Activated T-helper 17 cell treated with anti-CD3 and anti-CD28 coated beads, Interleukin-2, amount 50 U/mL, for 72 hours (primary cell): Measurements from ENCODE around the gene TUBB8. TPM values are rescaled to one million over a fixed set of nuclear protein-coding genes. Genes with fewer than 3 reads are reported as not detected.
A peak's percentile ranks its signal among the peaks of the same experiment; 100 is the strongest.
"Not testable (repeated sequence)": the region's sequence is repeated elsewhere in the genome, so short reads cannot be mapped to it uniquely, and the experiment has no call there.

Source experiments
- ATAC-seq: fragments of 150-1000 bp; cut with Tn5 transposase; replicated peaks from 2 replicates; pipeline ENCODE4 v1.10.0; 2021; ENCODE audit warnings: mild to moderate bottlenecking, moderate library complexity
- H3K27ac Mint-ChIP-seq: one replicate; pipeline ENCODE4 v1.8.0; 2022; ENCODE audit warnings: mixed read lengths
- H3K27me3 Mint-ChIP-seq: one replicate; pipeline ENCODE4 v1.8.0; 2022; ENCODE audit warnings: mixed read lengths
- H3K36me3 Mint-ChIP-seq: one replicate; pipeline ENCODE4 v1.8.0; 2022; ENCODE audit warnings: low read depth, mild to moderate bottlenecking, mixed read lengths
- H3K4me1 Mint-ChIP-seq: one replicate; pipeline ENCODE4 v1.8.0; 2022; ENCODE audit warnings: mixed read lengths
- H3K4me3 Mint-ChIP-seq: one replicate; pipeline ENCODE4 v1.8.0; 2022; ENCODE audit warnings: mild to moderate bottlenecking, mixed read lengths
- H3K9me3 Mint-ChIP-seq: one replicate; pipeline ENCODE4 v1.8.0; 2022; ENCODE audit warnings: mixed read lengths
- total RNA-seq, 2 donors: library from RNA; stranded (reverse); gene quantifications; one replicate each; pipeline ENCODE4 v1.2.3, GENCODE V29; 2022

TUBB8 gene
- total RNA-seq, 2 donors from 2014 or later = not detected

DNA sequence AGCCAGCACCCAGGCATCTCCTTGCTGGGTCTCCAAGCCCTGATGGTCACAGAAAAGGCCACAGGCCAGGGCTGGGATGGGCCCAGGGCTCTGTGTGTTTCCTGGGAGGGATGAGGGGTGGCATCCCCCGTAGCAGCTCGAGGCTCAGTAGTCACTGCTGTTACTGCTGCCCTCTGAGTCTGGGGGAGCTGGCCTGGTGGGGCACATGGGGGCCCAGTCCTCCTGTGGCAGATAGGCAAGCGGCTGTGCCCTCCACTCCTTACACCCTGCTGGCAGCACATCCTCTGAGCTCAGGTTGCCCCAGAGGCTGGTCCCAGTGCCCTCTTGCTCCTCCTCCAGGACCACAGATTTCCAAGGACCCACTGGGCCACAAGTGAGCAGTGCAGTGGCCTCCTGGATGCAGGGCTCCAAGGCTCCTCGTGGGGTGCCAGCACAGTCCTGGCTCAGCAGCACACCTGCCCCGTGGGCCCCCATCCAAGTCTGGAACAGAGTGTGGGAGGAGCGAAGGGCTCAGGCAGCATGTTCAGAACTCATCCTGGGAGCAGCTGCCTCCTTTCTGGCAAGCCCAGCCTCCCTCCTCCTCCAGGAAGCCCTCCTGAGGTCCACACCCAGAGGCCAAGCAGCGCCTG lies 31.5 kb upstream of the TUBB8 start:
- H3K4me3 Mint-ChIP-seq = no peak overlapping the region
- H3K36me3 Mint-ChIP-seq = no peaks in the 10 kb centered on the region
- H3K27ac Mint-ChIP-seq = no peak overlapping the region
- no peak for ATAC-seq
- H3K9me3 Mint-ChIP-seq = no peaks in the 10 kb centered on the region
- peaks cover 18% of the 10 kb centered on the region for H3K27me3 Mint-ChIP-seq
- no peaks in the 10 kb centered on the region for H3K4me1 Mint-ChIP-seq

DNA sequence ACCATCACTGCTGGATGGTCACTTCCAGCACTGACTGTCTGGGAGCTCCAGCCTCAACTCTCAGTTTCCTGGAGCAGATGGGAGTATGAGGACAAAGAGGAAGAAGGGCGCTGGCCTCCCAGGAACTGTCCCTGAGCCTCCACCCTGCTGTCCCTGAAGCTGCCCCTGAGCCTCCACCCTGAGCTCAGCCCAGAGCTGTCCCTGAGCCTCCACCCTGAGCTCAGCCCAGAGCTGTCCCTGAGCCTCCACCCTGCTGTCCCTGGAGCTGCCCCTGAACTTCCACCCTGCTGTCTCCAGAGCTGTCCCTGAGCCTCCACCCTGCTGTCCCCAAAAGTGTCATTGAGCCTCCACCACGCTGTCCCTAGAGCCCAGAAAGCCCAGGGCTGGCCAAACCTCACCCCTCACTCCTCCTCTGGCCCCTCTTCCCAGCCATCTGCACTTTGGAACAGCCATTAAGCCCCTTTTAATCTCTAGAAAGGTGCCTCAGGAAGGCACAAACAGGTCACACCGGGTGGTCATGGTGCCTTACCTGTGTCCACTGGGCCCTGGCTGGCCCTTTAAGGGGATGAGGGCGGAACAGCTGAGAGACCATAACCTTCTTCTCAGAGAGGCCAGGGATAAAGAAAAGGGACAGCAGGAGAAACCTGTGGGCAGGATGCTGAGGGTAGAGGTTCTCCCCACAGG lies 30.6 kb upstream of the TUBB8 start:
- H3K27ac Mint-ChIP-seq = no peak overlapping the region
- no peaks in the 10 kb centered on the region for H3K4me1 Mint-ChIP-seq
- peaks cover 18% of the 10 kb centered on the region for H3K27me3 Mint-ChIP-seq
- no peak overlapping the region for H3K4me3 Mint-ChIP-seq
- ATAC-seq = no peak
- no peaks in the 10 kb centered on the region for H3K36me3 Mint-ChIP-seq
- H3K9me3 Mint-ChIP-seq = no peaks in the 10 kb centered on the region

DNA sequence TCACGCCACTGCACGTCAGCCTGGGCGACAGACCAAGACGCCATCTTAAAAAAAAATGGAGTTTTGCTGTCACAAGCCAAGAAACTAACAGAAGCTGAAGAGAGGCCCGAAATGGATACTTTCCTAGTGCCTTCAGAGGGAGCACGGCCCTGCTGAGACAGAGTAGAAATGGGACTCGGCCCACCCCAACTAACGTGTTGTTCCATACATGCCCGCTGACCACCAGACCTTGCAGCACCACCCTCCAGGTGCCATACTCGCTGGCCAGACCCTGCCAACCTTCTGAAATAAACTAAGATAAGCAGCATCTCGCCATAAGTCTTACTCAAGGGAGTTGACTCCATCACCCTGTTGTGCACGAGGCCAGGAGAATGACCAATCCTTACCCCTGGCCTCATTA lies 29.5 kb upstream of the TUBB8 start:
- Mint-ChIP-seq H3K9me3 (no peaks in the 10 kb centered on the region), H3K27me3 (peaks cover 18% of the 10 kb centered on the region), H3K36me3 (no peaks in the 10 kb centered on the region), H3K4me1 (no peaks in the 10 kb centered on the region), H3K4me3 (no peak overlapping the region), H3K27ac (no peak overlapping the region)
- ATAC-seq = no peak

DNA sequence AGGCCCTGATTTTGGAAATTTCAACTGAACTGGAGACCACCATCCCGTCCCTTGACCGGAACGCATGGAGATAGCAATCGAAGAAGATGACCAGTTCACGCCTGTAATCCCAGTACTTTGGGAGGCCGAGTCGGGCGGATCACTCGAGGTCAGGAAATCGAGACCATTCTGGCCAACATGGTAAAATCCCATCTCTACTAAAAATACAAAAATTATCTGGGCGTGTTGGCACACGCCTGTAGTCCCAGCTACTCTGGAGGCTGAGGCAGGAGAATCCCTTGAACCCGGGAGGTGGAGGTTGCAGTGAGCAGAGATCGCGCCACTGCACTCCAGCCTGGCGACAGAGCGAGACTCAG lies 25.1 kb upstream of the TUBB8 start:
- not testable (repeated sequence) for H3K4me1 Mint-ChIP-seq, H3K27ac Mint-ChIP-seq, H3K36me3 Mint-ChIP-seq, ATAC-seq, H3K9me3 Mint-ChIP-seq, H3K27me3 Mint-ChIP-seq
- H3K4me3 Mint-ChIP-seq = peak overlapping the region; percentile 75

DNA sequence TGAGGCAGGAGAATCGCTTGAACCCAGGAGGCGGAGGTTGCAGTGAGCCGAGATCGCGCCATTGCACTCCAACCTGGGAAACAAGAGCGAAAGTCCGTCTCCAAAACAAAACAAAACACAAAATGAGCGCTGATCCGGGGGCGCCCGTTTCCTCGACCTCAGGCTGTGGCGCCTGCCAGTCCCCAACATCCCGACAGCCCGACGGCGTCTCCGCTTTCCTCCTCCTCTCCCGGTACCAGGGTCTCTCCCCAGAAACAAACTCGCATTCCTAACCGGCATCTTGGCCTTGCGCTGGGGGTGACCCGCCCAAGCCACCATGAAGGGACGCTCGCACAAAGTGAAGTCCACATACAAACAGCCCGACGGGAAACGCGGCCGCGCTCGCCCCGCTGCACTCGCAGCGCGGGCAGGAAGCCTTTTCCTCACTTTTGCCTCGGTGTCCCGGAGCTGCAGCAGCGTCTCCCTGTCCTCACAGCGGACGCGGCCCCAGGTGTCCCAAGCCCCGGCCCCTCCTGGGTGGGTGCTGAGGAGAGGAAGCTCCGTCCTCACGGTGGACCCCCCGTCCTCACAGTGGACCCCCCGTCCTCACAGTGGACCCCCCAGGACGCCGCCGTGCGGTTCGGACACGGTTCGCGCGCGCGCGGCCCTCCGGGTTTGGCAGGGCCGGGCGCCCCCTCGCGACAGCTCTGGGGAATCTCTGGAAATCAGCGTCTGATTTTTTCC lies 24.6 kb upstream of the TUBB8 start:
- peak overlapping the region; percentile 75 for H3K4me3 Mint-ChIP-seq
- H3K27me3 Mint-ChIP-seq, H3K36me3 Mint-ChIP-seq, H3K27ac Mint-ChIP-seq, H3K9me3 Mint-ChIP-seq, H3K4me1 Mint-ChIP-seq: not testable (repeated sequence)
- ATAC-seq = peak; percentile 62

DNA sequence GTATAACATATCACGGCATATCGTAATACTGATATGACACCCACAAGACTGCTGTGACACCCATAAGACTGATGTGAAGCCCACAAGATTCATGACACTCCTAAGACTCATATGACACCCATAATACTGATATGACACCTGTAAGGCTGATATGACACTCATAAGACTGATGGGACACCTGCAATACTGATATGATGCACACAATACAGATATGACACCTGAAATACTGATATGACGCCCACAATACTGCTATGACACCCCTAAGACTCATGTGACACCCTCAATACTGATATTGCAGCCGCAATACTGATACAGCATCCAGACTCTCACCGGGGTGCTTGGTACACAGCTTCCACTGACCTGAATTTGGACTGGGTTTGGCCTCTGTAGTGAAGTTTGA lies 19.1 kb upstream of the TUBB8 start:
- H3K36me3 Mint-ChIP-seq, H3K27ac Mint-ChIP-seq, H3K9me3 Mint-ChIP-seq, H3K4me3 Mint-ChIP-seq, H3K4me1 Mint-ChIP-seq: not testable (repeated sequence)
- peak; percentile 95 for ATAC-seq
- H3K27me3 Mint-ChIP-seq = peaks cover 18% of the 10 kb centered on the region

DNA sequence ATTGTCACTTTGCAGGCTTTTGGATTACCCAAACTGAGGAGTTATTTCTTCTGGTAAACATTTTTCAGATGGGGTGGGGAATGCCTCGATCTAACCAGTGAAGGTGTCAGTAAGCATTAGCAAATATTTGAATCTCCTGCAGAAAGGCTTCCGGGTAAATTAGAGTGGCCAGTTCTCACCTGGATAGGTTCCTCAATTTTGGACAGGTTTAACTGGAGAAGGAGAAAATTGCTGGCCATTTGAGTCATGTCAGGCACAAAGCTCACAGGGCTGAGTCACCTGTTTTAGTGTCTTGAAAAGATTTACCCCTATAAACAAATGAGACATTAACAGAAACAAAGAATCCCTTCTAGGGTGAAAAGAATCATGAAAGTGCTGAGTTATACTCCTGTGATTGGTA lies 830 bp upstream of the TUBB8 start:
- H3K9me3 Mint-ChIP-seq, H3K27me3 Mint-ChIP-seq, H3K4me3 Mint-ChIP-seq, H3K27ac Mint-ChIP-seq, H3K36me3 Mint-ChIP-seq, ATAC-seq, H3K4me1 Mint-ChIP-seq: not testable (repeated sequence)

DNA sequence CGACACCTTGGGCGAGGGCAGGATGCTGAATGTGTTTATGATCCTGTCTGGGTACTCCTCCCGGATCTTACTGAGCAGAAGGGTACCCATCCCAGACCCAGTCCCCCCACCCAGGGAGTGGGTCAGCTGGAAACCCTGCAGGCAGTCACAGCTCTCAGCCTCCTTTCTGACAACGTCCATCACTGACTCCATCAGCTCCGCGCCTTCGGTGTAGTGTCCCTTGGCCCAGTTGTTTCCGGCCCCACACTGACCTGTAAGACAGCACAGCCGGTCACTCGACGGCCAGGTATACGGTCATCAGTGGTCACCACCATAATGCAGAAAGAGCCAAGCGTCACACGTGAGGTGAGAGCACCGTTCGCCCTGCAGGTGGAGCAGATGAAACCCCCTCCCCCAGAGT lies 1.2 kb downstream of the TUBB8 start:
- not testable (repeated sequence) for H3K4me1 Mint-ChIP-seq, H3K4me3 Mint-ChIP-seq, ATAC-seq, H3K27ac Mint-ChIP-seq, H3K9me3 Mint-ChIP-seq, H3K27me3 Mint-ChIP-seq, H3K36me3 Mint-ChIP-seq

DNA sequence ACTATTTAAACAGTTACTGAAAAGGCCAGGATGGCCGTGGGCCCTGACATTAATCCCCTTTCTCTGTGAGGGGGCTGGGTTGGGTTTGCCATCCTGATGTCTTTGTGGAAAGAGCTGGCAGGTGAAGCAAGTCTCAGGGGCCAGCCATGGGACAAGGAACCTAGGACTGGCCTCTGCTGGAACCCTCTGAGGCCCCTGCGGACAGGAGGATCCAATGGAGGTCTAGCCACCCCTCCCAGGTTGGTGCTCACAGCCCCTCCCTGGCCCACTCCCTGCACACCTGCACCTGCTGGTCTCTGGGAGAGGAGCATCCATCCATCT lies 35.8 kb downstream of the TUBB8 start:
- not testable (repeated sequence) for H3K4me1 Mint-ChIP-seq, ATAC-seq, H3K4me3 Mint-ChIP-seq, H3K27ac Mint-ChIP-seq, H3K9me3 Mint-ChIP-seq, H3K27me3 Mint-ChIP-seq, H3K36me3 Mint-ChIP-seq

DNA sequence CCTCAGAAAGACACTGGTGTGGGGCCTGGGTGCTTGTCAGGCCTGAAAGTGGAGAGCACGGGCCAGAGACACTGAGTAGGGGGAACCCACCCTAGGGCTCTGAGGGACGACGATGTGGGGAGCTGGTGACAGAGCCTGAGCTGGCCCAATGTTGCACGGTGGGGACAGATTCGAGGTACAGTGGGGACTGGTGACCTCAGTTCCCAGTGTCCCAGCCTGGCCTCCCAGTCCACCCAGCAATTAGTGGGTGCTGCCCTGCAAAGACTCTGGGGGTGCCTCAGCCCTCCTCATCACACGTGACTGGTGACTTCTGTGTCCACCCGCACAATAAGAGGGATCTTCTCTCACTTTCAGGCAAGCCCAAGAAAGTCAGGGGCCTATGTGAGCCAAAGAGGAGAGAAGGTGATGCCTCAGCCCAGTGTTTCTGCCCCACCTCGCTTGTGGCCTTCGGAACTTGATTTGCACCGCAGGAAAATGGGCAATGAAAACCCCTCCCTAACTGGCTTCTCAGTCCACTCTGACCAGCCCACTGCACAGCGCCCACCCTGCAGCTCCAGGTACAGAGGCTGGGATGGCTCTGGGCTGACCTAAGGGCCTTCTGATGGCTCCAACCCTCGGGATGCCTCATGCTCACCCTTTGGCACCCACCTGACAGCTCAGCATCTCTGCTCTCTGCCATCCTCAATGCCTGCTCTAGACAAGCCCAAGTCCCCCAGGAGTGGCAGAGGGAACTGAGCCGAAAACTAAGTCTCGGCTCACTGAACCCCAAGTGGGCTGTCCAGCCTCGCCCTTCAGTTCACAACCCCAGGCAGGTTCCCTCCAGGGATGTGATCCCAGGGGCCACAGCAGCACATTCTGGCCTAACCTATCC lies 36.4 kb downstream of the TUBB8 start:
- H3K9me3 Mint-ChIP-seq, H3K27me3 Mint-ChIP-seq, H3K4me3 Mint-ChIP-seq, H3K27ac Mint-ChIP-seq, H3K4me1 Mint-ChIP-seq, H3K36me3 Mint-ChIP-seq: not testable (repeated sequence)
- peak; percentile 23 for ATAC-seq

DNA sequence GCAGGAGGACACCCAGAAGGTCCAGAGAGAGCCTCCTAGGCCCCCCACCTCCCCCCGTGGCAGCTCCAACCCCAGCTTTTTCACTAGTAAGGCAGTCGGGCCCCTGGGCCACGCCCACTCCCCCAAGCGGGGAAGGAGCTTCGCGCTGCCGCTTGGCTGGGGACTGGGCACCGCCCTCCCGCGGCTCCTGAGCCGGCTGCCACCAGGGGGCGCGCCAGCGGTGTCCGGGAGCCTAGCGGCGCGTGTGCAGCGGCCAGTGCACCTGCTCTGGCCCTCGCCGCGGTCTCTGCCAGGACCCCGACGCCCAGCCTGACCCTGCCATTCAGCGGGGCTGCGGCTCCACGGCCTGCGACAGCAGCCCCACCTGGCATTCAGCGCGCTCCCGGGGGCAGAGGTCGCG lies 37.8 kb downstream of the TUBB8 start:
- not testable (repeated sequence) for H3K4me1 Mint-ChIP-seq, H3K27ac Mint-ChIP-seq, H3K9me3 Mint-ChIP-seq, H3K27me3 Mint-ChIP-seq, H3K36me3 Mint-ChIP-seq, H3K4me3 Mint-ChIP-seq
- peak; percentile 31 for ATAC-seq

DNA sequence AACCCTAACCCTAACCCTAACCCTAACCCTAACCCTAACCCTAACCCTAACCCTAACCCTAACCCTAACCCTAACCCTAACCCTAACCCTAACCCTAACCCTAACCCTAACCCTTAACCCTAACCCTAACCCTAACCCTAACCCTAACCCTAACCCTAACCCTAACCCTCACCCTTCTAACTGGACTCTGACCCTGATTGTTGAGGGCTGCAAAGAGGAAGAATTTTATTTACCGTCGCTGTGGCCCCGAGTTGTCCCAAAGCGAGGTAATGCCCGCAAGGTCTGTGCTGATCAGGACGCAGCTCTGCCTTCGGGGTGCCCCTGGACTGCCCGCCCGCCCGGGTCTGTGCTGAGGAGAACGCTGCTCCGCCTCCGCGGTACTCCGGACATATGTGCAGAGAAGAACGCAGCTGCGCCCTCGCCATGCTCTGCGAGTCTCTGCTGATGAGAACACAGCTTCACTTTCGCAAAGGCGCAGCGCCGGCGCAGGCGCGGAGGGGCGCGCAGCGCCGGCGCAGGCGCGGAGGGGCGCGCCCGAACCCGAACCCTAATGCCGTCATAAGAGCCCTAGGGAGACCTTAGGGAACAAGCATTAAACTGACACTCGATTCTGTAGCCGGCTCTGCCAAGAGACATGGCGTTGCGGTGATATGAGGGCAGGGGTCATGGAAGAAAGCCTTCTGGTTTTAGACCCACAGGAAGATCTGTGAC lies 38.7 kb downstream of the TUBB8 start:
- not testable (repeated sequence) for H3K27ac Mint-ChIP-seq, H3K27me3 Mint-ChIP-seq, H3K36me3 Mint-ChIP-seq, ATAC-seq, H3K9me3 Mint-ChIP-seq, H3K4me1 Mint-ChIP-seq, H3K4me3 Mint-ChIP-seq
